ENCODE results near the gene RNU6-9.

DNA sequence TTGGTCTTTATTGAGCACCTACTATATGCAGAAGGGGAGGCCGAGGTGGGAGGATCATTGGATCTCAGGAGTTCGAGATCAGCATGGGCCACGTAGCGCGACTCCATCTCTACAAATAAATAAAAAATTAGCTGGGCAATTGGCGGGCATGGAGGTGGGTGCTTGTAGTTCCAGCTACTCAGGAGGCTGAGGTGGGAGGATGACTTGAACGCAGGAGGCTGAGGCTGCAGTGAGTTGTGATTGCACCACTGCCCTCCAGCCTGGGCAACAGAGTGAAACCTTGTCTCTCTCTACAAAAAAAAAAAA is 30.0 kb upstream of the RNU6-9 start:
- TF ChIP-seq, protein P1, sequence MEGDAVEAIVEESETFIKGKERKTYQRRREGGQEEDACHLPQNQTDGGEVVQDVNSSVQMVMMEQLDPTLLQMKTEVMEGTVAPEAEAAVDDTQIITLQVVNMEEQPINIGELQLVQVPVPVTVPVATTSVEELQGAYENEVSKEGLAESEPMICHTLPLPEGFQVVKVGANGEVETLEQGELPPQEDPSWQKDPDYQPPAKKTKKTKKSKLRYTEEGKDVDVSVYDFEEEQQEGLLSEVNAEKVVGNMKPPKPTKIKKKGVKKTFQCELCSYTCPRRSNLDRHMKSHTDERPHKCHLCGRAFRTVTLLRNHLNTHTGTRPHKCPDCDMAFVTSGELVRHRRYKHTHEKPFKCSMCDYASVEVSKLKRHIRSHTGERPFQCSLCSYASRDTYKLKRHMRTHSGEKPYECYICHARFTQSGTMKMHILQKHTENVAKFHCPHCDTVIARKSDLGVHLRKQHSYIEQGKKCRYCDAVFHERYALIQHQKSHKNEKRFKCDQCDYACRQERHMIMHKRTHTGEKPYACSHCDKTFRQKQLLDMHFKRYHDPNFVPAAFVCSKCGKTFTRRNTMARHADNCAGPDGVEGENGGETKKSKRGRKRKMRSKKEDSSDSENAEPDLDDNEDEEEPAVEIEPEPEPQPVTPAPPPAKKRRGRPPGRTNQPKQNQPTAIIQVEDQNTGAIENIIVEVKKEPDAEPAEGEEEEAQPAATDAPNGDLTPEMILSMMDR (conservative IDR thresholded peaks at IDR 0.05; ENCODE audit: low read depth, low read length) = no peak
- TF ChIP-seq EZH2 (IDR thresholded peaks at IDR 0.05; ENCODE audit: low read length, unreplicated experiment) = no peak
